NCI-H510A treated with DMSO at 0.1 percent for 48 hours (cell line): Measurements from ENCODE around the gene KCNMA1.
A peak's percentile ranks its signal among the peaks of the same experiment; 100 is the strongest.
"Not testable (repeated sequence)": the region's sequence is repeated elsewhere in the genome, so short reads cannot be mapped to it uniquely, and the experiment has no call there.

Experiments used
- DNase-seq: peaks from one replicate; lab custom pipeline; 2025; lab: John Stamatoyannopoulos, UW

Gene KCNMA1

DNA sequence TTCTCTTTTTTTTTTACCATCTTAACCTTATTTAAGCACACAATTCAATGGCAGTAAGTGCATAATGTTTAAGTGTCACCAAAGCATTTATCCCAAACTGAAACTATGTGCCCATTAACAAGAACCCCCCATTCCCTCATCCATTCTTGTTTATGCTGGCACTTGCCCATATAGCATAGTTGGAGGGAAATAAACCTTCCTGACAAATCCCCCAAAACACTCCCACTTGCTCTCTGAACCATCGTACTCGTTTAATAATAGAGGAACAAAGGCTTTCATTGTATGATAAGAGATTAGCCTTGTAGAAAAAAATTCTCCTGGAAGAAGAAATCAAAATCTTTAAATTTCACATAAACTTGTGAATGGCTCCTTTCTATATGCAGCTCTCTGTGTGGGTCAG, 26.4 kb upstream of the KCNMA1 start:
- no peak for DNase-seq

DNA sequence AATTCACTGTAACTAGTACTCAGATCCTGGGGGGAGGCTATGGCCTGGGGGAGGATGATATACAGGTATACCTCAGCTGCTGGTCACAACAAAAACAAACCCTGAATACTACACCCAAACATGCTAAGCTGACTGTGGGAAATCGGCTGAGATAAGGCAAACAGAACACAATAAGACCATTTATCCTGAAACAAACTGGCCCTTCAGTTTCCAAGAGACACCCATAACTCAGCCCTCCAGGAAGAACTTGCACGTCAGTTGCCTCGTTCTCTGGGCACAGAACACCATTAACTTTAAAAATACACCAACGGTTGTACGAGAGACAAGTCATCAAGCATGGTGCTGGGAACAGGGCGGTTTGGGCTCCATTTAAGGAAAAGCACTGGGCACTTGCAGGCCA, 24.1 kb upstream of the KCNMA1 start:
- no peak for DNase-seq

DNA sequence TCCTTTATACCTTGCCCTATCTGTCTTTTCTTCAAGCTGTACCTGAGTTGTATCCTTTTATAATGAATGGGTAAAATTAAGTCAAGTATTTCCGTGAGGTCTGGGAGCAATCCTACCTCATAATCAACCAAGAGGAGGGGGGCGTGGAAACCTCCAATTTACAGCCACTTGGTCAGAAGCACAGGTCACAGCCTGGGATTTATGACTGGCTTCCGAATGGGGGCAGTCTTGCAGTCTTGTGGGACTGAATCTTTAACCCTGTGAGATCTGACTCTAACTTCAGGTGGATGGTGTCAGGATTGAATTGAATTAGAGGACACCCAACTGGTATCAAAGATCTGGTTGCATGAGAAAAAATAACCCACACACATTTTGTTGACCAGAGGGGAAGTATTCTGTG, 23.5 kb upstream of the KCNMA1 start:
- no peak for DNase-seq

DNA sequence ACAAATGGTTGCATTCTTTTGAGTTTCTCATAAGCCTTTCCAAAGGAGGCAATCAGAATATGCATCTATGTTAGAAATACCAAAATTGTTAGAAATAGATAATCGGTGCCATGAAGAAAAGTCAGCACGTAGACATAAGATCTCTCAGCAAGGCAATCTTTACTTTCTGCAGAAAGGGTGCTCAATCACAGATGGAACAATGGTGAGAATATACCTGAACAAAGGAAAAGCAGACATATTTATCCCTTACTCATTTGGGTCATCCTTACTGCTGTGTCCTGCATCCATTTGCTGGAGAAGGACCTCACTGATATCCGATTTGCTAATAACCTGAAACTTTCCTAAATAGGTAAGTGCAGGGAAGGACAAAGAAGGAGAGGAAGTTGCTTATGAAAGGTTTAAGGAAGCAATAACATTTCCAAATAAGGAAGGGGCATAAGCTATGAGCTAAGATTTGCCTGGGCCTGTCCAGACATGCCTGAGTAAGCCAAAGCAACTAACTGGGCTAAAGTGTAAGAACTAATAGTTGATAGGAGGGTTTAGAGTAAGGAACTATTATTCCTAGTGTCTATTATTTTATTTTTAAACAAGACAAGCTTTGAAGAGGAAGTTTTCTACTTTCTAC, 21.6 kb upstream of the KCNMA1 start:
- not testable (repeated sequence) for DNase-seq

DNA sequence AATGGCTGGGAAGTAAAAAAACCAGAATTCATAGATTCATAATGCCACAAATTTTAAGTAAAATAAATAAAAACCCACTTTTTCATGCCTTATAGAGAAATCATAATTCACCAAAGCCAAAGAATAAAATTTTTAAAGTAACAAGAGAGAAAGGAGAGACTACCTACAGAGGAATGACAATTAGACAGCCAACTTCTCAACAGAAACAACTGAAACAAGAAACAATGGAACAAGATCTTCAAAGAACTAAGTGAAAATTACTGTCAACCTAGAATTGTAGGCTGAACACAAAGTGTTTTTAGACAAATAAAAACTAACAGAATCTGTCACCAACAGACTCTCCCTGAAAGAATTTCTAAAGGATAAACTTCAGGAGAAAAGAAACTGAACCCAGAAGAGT, 15.6 kb upstream of the KCNMA1 start:
- no peak for DNase-seq

DNA sequence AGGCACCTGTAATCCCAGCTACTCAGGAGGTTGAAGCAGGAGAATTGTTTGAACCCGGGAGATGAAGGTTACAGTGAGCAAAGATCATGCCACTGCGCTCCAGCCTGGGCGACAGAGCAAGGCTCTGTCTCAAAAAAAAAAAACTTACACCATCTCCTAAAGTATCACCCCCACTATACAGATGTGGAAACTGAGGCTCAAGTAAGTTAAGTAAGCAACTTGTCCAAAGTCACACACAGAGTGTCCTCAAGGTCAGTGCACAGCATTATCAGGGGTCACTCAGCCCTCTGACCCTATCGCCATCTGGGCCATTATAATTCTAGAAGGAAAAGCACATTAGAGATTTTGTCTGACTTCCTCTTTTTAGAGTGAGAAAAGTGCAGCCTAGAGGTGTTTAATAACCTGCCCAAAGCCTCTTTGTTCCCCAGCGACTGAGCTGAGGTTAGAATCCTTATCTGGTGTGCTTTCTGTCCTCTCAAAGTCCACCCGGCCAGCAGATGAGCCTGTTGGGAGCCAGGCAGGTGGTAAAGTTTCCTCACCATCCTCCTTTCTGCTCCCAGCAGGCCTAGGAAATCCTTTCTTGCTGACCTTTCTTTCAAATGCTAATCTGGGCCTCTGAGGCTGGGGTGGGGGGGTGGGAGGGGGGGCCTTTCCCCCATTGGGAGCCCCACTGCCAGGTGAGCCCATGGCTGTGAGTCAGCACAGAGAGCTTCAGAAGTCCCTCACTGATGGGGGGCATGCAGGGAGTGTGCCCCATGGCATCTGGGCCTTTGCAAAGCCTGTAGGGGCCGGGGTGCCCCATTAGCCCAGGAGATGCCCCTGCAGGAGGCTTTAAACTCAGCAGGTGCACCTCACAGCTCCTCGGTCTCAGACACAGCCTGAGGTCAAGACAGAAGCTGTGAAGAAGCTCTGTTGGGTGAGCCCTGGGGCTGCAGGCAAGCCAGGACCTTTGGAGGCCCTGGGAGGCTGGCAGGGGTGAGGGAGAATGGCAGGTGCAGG, 12.0 kb upstream of the KCNMA1 start:
- DNase-seq = no peak

DNA sequence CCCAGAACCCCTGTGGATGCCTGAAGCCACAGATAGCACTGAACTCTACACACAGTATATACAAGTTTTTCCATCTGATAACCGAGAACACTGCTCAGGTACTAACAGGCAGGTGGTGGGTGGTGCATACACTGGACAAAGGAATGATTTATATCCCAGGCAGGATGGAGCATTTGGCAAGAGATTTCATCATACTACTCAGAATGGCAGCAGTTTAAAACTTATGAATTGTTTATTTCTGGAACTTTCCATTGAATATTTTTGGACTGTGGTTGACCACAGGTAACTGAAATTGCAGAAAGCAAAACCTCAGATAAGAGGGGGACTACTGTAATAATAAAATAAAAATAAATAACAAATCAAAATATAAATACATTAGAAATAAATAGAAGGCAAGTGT, 10.9 kb upstream of the KCNMA1 start:
- peak; percentile 68 for DNase-seq

DNA sequence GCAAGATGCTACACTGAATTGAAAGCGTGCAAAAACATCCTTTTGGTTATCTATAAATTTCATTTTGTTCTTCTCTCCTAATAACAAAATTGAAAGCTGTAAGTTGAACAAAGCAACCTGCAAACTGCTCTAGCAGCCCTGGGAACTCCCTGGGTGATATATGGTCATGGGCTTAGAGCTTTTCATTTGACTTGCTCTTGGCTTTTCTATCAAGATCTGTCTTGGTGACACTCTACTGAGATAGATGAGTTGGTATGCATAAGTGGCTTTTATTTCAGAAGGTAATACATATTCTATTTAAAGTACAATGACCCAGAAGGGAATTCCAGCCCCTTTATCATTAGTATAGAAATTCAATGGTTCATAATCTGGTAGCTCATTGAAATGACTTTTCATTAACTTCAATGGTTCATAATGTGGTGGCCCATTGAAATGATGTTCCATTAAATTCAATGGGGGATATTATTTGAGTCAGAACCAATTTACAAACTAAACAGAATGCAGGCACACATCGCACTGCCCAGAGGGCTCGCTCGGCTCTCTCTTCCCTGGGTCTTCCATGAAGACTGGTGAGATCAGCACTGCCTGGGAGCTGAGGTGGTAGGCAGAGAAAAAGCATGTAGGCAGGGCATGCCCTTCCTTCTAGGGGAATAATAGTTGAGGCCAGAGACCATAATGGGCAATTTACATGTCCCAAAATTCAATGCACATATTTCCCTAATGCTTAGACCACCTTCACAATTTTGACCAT, 10.1 kb upstream of the KCNMA1 start:
- DNase-seq = no peak

DNA sequence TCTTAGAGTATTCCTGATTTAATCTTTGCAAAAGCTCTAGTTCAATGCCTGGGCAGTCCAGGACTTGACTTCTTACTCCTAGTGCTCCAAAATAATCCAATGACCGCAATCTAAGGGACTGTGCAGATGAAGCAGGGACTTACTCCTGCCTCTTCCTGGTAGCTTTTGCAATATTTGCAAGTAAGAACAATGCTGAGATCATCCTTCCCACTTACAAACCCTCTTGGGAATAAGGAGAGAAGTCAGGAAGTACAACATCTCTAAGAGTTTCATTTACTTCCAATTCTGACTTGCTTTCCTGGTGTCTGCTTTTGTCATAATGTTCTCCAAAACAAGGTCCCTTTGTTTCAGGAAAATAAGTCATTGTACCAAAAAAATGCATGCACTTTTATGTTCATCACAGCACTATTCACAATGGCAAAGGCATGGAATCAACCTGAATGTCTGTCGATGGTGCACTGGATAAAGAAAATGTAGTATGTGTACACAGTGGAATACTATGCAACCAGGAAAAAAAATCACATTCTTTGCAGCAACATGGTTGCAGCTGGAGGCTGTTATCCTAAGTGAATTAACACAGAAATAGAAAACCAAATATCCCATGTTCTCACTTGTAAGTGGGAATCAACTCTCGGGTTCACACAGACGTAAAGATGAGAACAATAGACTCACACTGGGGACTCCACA, 7.1 kb upstream of the KCNMA1 start:
- no peak for DNase-seq

DNA sequence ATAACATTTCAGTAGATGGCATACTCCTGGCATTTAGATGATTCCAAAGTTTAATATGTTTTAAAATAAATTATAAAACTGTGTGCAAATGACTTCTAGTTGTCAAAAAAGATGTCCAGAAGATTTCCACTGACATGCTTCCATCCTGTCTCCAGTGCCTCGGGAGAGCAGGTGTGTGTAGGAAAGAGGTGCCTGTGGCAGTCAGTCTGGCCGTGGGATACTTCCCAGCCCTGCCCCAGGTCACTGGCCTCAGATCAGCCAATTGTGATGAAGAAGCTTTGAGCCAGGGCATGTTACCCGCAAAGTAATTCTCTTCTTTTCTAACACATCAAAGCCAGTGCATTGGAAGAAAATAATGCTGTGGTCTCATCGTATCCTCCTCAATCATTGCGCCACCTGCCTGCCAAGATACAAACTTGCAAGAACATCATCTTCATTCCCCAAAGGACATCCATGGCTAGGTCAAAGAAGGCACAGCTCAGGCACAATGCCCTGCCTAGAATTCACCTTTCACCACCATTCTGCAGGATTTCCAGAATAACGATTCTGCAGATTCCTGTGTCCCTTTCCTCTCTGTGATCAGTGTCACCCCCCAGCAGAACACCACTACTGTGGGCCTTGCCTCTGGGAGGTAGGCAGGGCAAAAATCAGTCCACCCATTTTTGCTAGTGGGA, 6.3 kb upstream of the KCNMA1 start:
- peak; percentile 42 for DNase-seq

DNA sequence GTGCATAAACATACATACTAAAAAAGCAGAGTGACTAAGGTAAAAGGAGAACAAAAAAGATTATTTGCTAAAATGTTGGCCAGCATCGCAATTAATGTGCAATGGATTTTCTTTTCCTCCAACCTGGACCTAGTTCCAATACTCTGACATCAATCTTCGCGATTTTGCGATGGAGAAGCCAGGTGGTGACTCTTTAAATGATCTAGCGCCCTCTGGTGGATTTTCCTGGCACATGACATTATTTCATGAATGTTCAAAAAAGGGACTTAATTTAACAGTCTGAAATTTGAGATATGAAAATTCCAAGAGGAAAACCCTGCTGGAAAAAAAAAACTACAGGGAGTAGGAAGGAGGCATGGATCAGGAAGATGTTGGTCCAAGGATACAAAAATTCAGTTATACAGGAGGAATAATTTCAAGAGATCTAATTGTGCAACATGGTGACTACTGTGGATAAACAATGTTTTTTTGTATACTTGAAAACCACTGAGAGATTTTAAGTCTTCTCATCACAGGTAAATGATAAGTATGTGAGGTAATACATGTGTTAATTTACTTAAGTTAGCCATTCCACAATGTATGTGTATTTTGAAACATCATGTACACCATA, 4.3 kb upstream of the KCNMA1 start:
- peak; percentile 94 for DNase-seq

DNA sequence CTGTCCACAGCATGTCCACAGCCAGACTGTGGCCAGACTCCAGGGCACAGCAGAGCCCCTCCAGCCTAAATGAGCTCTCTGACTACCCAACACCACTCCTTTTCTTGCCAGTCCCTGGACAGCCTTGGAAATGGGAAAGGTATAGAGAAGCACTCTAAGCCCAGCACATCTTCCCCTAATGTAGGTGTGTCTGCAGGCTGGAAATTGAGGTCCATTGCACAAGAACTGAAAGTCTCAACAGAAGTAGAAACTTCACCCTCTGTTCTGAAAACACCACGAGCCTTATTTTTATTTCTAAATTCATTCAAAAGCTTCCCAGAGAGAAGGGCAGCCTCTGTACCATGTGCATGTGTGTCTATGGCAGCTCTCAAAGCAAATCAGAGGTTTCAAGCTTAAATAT, 3.7 kb upstream of the KCNMA1 start:
- DNase-seq = no peak

DNA sequence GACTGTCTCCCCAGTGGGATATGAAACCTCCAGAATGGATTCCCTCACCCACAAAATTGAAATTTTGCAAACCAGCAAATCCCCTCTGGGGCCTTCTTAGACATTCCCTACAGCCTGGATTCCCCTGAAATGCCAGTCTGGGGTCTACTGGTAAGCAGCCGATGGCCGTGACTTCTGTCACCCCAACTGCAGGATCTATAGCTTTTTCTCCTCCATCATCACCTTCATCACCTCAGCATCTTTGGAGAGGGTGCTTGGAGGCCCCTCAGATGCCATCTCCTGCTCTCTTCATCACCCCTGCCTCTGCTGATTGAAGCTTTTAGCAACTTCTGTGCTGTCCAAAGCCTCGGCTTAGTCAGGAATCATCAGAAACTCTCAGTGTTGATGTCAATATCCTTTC, 2.6 kb upstream of the KCNMA1 start:
- DNase-seq = no peak

DNA sequence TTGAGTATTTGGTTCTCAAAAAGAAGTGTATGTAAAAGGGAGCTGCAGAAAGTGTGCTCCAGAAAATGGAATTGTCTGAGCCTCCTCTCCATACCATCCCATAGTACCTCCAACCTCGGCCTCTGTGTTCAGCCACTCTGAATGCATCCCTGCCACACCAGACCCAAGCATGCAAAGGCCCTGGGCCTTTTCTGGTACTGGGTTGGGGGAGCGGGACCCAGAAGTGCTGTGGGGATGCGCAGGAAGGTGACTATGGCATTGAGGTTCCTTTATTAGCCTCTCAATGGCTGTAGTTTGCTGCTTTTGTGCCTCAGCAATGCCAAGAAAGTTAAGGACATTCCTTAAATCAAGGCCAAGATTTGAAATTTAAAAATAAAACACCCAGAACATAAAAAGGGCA, 2.1 kb upstream of the KCNMA1 start:
- DNase-seq = no peak

DNA sequence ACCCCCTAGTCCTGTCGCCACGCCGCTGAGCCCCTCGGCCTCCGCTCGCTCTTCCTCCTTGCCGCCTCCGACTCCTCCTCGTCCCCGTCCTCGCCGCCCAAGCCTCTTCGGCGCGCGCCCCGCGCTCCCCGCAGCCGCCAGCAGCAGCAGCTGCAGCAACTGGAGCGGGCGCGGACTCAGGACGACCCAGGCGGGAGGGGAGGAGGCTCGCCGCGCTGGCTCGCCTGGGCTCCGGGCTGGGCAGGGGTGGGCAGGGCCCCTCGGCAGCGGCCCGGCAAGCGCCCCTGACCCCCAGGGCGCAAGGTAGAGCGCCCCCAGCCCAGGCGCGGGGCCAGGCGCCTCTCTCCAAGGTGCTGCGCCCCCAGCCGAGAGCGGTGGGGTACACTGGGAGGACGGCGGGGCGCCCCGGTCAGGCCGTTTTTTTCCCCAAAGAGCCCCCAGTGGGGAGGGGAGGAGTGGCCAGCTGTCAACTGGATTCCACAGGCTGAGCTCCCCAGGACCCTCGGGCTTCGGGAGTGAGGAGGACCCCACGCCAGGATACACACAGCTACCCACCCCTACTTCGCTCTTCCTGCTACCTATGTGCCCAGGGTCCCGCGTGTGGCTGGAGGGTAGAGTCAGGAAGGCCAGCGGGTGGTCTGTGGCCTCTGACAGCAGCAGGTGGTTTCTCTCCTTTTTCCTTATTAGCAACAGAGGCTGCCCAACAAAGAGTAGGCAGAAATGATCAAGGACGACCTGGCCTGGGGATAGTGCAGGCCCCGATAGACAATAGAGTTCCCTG, 903 bp upstream of the KCNMA1 start:
- peak; percentile 41 for DNase-seq

DNA sequence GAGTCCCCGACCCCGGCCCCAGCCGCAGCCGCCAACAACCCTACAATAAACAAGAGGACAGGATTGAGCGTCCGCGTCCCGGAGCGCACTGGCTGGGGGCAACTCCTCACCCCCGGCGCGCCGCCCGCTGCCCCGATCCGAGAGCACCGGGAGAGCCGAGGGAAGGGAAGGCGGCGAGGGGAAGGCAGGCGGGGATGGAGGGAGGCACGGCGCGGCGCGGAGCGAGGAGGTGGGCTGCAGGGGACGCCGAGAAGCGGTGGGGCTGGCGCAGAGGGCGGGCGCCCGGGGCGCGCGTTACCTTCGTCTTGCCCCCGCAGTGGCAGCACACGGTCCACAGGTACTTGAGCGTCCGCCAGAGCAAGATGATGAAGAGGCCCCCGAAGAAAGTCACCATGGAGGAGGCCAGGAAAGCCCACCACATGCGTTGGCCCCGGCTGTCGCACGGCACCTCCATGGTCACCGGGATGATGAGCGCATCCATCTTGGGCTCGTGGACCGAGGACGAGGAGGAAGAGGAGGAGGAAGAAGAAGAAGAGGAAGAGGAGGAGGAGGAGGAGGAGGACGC, 559 bp downstream of the KCNMA1 start:
- DNase-seq = peak; percentile 46

DNA sequence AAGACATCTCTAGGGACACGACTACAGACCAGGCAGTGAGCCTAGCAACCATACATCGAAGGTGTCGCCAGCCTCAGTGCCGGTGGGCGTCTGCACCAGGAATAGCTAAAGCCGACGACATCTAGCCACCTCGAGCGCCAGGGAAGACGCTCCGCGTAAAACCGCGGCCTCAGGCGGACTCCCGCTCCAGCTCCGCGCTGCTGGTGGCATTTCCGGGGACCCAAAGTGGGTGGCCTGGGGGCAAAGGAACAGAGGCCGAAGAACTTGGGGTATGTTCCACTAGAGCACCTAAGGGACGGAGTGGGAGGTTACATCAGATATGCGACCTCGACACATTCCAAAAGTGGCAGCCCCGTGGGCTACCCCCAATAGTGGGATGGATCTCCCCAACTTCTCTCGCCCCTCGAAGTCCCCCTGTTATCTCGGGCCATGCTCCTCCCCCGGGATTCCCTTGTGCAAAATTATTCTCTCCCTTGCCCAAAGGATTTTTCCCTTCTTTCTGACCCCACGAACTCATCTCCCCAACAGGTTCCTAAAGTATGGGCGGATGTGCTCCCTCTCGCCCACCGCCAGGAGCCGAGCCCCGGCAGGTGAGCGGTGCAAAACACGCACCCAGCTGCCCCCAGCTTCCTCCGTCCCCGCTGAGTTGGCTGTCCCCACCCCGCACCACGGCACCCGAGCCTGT, 1.2 kb downstream of the KCNMA1 start:
- peak; percentile 19 for DNase-seq

DNA sequence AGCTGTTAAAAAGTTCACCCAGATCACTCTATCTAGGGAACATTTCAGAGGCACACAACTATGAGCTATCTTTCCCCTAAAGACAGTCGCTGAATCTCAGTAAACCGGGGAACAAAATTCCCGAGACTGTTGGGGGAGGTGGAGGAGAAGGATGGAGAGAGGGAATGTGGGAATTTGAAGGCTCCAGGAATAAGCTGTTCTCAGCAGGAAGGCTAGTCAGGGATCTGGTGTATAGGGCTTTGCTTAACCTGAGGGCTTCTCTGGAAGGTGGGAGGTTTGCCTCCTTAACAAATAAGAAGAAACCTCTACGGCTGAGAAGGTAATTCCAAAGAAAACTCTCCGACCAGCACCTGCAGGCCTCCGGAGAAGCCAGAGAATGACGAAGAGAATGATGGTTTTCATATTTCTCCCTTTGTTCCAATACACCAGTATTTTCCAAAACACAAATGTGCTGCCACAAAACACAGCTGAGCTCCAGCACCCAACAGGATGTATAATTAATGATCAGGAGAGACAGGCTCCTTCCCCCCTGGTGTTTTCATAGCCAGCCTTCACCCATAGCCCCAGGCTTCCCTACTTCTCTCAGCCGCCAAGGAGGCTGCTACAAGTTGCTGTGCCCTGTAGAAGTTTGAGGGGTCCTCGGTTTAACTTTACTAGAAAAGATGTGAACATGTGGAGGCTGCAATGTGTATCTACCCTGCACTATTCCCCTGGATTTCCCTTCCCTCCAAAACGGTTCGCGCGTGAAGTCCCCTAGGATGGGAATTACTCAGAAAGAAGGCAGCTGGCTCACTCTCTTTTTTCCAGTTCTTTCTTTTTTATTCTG, 2.0 kb downstream of the KCNMA1 start:
- peak; percentile 42 for DNase-seq
